RKO (cell line): Measurements from ENCODE around the gene PRTN3.
"Not testable (repeated sequence)": the region's sequence is repeated elsewhere in the genome, so short reads cannot be mapped to it uniquely, and the experiment has no call there.

ENCODE experiments used
- DNase-seq: peaks from one replicate; pipeline ENCODE4 v3.0.0-alpha.2; 2016; ENCODE audit warnings: low spot score

Gene PRTN3

DNA sequence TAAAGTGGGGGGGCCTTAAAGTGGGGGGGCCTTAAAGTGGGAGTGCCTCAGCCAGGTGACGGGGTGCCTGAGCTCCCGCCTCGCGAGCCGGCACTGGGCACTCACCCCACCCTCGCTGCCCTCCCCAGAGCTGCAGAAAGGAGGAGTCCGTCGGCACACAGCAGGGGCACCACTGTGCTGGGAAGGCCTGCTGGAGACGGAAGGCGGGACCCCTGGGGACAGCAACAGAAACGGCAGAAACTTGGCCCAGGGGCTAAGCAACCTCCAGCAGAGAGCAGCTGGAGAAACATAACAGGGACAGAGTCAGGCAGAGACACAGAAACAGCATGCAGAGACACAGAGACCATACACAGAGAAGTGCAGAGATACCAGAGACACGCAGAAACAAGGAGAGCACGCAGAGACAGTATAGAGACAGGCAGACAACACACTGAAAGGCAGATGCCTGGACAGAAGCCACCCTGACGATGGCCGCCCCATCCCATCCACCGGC, 26.5 kb downstream of the PRTN3 start:
- no peak for DNase-seq

DNA sequence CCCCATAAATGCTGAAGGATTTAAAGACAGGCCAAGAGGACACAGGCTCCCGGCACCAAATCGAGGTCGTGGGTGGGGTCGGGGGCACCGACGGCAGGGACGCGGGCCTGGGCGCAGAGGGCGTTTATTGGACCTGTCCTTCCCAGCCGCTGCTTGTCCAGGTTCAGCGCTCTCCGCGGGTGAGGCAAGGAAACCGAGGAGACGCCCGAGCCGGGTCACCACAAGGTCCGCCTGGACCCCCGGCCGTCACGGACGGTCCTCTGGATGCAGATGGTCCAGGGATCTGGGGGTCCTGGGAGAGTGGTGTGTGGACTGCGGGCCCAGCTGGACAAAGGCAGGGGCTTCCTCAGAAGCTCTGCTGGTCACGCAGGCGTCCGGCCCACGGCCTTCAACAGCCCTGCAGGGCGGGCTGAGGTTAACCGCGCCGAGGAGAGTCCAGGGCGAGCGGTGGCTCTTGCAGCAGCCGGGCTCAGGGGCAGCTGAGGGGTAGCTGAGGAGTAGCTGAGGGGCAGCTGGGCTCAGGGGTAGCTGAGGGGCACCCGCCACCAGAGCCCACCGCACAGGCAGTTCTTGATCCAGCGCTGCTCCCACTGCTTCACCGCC, 27.2 kb downstream of the PRTN3 start:
- no peak for DNase-seq

DNA sequence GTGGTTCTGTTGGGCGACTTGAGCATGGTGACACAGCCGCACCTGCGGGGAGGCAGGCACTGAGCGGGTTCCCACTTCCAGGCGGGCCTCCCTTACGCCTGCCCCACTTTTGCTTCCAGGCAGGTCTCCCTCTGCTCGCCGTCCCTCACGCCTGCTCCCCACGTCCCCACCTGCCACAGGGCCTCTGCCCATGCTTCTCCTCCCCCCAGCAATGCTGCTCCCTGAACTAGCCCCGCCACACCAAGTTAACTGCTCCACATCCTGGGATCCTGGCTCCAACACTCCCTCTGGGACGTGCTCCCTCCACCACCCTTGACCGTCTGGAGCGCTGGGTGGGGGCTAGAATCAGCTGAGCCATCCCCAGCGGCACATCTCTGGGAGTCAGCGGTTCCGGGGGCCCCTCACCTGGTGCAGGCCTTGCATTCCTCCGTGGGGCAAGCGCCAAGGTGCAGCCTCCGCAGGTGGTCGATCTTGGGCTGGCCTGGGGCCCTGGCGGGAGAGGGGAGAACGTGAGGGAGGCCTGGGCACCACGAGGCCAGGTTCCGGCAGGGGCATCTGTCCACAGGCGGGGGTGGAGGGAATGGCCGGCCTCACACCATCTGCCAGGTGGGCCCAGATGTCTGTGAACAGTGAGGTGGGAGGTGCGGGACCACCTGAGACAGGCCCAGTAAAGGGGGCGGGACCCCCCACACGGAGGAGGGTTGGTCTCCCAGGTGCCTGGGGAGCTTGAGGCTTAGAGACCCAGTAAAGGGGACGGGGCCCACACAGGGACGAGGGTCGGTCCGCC, 27.9 kb downstream of the PRTN3 start:
- DNase-seq, result no peak

DNA sequence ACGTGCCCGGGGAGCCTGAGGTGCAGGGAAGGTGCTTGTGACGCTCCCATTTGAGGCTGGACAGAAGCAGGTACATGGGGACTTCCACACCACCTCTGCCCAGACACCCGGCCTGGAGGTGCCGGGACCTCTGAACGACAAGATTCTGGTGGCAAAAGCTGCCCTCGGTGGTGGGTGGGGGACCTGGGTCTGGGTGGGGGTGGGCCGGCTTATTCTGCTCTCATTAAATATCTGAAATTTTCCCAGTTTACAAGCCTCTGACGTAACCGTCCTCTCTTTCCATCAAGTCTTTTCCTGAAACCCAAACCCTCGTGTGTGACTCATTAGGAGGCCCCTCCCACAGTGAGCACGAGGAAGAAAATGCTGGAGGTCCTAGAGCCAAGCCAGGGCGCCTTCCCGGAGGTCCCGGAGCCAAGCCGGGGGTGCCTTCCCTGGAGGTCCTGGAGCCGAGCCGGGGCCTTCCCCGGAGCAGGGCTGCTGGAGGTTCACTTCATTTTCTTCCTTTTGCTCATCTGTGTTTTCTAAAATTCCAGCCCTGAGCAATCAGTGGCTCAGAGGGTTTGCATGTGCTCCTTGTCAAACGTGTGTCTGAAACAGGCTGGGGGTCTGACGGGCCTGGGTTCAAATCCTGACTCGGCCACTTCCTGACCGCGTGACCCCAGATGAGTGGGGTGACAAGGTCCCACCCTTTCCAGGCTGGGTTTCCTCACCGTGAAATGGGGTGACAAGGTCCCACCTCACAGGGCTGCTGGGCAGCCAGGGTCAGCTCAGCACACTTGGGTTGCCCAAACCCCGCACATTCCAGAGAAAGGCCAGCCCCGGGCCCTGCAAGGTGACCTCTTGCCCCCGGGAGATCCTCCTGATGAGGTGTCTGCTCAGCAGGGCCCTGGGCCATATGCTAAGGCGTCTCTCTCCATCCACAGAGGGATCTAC, 28.7 kb downstream of the PRTN3 start:
- peak; percentile 75 for DNase-seq

DNA sequence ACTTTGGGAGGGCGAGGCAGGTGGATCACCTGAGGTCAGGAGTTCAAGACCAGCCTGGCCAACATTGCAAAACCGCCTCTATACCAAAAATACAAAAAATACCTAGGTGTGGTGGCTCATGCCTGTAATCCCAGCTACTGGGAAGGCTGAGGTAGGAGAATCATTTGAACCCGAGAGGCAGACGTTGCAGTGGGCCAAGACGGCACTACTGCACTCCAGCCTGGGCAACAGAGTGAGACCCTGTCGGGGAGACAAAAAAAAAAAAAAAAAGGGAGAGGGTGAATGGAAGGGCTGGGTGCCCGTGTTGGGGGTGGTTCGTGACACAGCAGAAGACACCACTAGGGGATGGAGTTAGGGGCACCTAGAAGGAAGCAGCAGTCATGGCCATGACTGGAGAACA, 29.5 kb downstream of the PRTN3 start:
- no peak for DNase-seq

DNA sequence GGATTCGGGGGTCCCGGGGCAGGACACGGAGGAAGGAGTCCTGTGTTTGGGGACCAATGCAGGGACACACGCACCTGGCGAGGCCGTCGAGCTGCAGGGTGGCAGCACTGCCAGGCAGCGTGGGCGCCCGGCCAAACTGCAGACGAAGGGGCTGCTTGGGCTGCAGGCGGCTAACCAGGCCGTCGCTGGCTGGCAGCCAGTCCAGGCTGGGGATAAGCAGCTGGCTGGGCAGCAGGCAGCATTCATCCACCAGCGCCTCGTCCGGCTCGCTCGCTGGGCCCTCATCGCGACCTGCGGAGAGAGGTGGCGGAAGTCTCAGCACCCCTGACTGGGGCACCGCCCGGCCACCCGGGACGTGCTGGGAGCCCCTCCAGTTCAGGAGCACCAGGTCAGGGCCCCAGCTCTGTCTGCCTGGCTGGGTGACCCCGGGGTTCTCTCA, 30.2 kb downstream of the PRTN3 start:
- DNase-seq, result no peak

DNA sequence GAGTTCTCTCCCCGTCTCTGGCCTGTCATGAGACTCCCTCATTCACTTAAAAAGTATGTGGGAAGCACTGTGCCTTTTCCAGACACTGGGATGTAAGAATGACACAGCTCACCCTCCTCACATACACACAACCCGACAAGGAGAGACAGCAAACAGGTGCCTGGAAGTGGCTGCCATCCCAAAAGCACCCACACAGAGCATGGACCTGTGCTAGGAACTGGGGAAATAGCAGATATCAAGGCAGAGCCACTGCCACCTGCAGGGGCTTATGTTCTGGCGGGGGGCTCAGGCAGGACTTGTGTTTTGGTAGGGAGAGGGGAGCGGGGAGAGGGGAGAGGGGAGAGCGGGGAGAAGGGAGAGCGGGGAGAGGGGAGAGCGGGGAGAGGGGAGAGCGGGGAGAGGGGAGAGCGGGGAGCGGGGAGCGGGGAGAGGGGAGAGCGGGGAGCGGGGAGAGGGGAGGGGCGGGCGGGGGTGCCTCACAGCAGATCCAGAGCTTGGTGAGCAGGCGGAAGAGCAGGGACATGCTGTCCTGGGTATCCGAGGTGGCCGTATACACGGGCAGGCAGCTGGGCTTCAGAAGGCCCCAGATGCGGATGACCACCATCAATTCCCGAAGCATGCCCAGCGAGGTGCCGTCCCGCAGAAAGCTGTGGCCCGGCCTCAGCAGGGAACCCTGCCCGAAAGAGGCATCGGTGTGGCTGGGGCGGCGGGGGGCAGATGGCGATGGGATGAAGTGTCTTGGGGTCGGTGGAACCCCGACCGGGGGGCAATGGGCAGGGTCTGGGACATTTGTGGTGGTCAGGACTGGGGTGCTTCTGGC, 30.9 kb downstream of the PRTN3 start:
- no peak for DNase-seq

DNA sequence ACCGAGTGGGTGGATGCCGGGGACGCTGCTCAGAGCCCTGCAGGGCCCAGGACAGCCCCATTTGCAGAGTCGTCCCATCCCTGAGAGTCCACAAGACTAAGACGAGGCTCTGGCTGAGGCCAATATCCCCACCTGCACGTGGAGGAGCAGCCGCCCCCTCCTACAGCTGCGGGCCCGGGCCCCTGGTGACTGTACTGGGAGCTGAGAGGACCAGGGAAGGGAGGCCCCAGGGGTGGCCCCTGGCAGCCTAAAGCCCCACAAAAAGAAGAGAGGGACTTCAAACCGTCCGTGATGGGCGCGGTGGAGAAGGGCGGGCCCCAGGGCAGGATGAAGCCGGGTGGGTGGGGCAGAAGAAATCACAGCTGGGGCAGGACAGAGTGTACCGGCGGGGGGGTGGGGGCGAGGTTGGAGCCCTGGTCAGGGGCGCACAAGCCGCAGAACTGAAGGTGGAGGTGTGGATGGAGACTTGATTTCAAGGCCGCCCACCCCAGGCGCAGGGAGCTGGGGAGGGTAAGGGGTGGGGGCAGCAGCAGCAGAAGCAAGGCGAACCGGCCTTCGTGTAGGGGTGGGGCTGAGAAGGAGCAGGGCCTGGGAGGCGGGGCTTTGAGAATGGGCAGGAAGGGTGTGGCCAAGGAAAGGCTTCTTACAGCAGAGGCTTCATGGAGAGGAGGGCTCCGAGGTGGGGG, 31.6 kb downstream of the PRTN3 start:
- peak; percentile 69 for DNase-seq

DNA sequence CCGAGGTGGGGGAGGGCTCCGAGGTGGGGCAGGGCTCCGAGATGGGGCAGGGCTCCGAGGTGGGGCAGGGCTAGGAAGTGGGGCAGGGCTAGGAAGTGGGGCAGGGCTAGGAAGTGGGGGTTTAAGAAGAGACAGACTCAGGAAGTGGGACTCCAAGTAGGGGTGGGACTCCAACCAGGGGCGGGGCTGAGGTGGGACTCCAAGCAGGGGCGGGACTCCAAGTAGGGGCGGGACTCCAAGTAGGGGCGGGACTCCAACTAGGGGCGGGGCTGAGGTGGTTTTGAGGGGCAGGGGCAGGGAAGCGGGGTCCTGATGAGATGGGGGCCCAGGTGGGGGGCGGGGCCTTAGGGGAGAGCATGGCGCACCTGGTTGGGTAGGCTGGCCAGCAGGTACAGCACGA, 32.3 kb downstream of the PRTN3 start:
- DNase-seq, result peak; percentile 53

DNA sequence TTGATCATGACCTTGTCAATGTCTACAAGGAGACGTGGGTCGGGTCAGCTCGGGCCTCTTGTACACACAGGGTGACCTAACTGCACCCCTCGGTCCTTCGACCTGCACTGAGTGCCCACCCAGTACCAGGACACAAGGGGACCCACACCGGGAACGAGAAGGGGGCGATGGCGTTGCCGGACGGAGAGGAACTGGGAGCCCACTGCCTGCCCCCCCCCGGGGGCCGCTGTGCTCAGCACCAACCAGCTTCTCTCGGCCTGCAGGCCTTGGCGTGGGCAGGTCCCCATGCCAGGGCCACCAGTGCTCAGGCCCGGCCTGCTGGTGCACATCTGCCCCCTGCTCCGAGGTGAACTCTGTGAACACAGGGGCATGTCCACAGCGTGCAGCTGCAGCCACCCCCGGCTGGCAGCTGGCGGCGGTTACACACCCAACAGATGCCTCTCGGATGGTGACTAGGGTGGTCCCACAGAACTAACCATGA, 32.8 kb downstream of the PRTN3 start:
- no peak for DNase-seq

DNA sequence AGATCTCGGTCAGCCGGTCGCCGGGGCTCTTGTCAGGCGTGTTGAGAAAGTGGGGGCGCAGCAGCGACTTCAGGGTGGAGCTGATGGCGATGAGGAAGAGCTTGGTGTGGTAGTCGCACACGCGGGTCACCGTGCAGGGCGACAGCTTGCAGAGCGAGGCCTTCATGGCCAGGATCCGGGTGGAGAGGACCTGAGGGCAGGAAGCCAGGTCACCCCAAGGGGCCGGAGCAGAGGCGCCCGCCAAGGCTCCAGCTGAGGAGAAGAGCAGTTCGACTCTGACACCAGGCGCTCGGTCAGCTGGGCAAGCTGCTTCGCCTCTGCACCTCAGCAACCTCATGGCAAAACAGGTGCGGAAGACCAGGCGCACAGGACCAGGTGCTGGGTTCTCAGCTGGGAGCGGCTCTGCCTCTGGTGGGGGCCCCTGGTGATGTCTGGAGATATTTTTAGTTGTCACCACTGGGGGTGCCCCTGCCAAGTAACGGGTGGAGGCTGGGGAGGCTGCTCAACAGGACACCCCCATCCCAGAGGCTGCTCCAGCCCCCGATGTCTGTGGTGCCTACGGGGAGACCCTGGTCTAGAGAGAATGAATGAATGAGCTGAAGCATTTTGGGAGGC, 34.6 kb downstream of the PRTN3 start:
- DNase-seq, result no peak

DNA sequence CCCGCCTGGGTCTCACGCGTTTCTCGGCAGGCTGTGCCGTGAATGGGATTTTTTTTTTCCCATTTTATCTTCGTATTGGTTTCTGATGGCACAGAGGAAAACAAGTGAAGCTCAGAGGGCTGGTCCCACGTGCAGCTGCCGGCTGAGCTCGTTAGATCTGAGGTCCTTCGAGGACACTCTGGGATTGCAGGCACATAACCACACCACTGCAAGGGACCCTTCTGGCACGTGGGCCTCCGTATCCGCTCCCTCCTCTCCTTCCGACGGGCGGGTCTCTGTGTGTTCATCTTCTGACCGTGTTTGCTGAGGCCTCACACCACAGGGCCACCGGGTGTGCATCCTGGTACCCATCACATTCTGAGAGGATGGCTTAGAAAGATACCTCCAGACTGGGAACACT, 35.3 kb downstream of the PRTN3 start:
- DNase-seq, result no peak

DNA sequence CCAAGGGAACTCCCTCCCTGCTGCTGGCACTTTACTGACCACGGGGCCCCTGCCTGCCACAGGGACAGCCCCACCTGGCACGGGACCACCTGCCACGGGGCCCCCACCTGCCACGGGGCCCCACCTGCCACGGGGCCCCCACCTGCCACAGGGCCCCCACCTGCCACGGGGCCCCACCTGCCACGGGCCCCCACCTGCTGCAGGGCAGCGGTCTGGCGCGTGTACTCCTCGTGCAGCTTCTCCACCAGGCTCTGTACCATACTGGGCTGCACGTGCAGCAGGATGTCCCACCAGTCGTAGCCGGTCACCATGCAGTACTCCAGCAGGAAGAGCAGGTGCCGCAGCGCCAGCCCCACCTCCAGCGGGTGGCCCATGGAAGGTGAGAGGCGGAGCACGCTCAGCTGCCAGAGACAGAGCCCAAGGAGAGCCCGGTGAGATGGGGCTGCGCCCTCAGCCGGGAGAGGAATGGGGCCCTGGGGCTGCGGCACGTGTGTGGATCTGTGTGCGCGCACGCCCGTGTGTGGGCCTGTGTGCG, 36.0 kb downstream of the PRTN3 start:
- DNase-seq, result no peak

DNA sequence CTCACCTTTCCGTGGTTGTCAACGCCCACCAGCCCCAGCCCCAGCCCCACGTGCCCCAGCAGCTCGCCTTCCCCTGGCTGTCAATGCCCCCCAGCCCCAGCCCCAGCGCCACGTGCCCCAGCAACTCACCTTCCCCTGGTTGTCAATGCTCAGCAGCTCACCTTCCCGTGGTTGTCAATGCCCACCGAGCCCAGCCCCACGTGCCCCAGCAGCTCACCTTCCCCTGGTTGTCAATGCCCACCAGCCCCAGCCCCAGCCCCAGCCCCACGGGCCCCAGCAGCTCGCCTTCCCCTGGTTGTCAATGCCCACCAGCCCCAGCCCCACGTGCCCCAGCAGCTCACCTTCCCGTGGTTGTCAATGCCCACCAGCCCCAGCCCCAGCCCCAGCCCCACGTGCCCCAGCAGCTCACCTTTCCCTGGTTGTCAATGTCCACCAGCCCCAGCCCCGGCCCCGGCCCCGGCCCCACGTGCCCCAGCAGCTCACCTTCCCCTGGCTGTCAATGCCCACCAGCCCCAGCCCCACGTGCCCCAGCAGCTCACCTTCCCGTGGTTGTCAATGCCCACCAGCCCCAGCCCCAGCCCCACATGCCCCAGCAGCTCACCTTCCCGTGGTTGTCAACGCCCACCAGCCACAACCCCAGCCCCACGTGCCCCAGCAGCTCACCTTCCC, 37.3 kb downstream of the PRTN3 start:
- DNase-seq, result not testable (repeated sequence)

DNA sequence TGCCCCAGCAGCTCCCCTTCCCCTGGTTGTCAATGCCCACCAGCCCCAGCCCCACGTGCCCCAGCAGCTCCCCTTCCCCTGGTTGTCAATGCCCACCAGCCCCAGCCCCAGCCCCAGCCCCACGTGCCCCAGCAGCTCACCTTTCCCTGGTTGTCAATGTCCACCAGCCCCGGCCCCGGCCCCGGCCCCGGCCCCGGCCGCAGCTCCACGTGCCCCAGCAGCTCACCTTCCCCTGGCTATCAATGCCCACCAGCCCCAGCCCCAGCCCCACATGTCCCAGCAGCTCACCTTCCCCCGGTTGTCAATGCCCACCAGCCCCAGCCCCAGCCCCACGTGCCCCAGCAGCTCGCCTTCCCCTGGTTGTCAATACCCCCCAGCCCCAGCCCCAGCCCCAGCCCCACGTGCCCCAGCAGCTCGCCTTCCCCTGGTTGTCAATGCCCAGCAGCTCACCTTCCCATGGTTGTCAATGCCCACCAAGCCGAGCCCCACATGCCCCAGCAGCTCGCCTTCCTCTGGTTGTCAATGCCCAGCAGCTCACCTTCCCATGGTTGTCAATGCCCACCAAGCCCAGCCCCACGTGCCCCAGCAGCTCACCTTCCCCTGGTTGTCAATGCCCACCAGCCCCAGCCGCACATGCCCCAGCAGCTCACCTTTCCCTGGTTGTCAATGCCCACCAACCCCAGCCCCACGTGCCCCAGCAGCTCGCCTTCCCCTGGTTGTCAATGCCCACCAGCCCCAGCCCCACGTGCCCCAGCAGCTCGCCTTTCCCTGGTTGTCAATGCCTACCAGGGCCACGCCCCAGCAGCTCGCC, 38.2 kb downstream of the PRTN3 start:
- DNase-seq, result not testable (repeated sequence)

DNA sequence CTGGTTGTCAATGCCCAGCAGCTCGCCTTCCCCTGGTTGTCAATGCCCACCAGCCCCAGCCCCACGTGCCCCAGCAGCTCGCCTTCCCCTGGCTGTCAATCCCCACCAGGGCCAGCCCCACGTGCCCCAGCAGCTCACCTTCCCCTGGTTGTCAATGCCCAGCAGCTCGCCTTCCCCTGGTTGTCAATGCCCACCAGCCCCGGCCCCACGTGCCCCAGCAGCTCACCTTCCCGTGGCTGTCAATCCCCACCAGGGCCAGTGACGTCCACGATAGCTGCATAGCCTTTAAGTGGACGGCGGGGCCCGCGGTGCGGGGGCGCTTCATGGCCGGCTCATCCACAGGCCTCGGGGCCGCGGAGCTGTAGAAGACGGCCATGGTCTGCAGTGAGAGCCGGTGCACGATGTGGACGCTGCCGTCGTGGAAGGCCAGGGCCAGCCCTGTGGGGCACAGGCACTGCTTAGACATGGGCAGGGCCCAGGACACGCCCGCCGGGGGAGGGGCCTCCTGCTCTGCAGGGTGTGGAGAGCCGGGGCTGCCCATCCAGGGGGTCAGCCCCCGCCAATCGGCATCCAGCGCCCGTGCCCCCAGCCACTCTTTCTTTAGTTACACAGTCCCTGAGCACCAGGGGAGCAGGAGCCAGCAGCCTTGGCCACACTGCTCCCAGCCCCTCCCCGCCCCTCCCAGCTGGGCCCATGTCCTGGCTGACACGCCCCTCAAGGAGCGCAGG, 39.1 kb downstream of the PRTN3 start:
- no peak for DNase-seq

DNA sequence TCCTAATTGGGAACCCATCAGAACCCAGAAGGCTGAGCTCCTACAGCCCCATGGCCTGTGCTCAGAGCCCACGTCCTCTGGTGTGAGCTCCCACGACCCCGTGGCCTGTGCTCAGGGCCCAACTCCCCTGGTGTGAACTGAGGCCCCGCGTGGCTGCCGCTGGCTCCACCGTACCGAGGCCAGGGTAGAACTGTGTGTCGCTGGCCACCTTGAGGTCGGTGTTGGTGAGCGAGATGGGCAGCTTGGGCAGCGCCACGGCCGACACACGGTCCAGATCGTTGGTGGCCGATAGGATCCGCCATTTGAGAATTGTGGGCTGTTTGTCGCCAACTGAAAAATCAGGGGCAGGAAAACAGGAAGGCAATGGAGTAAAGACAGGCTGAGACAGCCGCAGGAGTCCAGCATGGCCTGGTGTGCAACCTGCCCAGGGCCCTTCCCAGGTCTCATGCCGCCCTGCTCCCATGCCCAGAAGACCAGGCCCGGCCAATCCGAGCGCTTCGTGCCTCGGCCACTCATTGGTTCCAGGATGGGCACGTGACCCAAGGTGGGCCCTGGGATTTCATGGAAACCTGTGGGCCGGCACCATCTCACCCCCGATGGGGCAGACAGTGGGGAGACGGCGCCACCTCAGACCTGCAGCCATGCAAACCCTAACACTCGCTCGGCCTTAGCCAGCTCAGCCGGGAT, 40.7 kb downstream of the PRTN3 start:
- DNase-seq, result no peak
